GM18870 (cell line): ENCODE results near the gene HSPA8.
"Not testable (repeated sequence)": the region's sequence is repeated elsewhere in the genome, so short reads cannot be mapped to it uniquely, and the experiment has no call there.

Source experiments
- ATAC-seq: cut with Tn5 transposase; IDR thresholded peaks from one replicate; pipeline ENCODE4 v1.9.1; 2021; ENCODE audit warnings: moderate library complexity; ENCODE audit not compliant: unreplicated experiment

The HSPA8 gene

DNA sequence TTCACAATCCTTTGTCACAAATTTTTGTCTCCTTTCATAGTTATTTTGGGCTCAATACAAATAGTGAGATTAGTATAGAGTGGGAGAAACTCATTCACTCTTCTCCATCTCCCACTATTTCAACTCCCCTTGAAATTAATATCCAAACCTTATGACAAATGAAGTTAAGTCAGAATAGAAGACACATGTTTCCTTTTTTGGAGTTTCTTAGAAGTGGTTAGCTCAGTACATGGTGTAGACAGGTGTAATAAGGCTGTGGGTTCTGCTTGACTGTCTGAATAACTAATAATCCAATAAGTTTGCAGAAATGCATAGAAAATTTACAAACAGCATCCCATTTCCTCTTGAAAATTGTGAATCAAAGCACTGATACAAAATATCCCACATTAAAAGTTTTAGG, 10.8 kb upstream of the HSPA8 start:
- no peak for ATAC-seq

DNA sequence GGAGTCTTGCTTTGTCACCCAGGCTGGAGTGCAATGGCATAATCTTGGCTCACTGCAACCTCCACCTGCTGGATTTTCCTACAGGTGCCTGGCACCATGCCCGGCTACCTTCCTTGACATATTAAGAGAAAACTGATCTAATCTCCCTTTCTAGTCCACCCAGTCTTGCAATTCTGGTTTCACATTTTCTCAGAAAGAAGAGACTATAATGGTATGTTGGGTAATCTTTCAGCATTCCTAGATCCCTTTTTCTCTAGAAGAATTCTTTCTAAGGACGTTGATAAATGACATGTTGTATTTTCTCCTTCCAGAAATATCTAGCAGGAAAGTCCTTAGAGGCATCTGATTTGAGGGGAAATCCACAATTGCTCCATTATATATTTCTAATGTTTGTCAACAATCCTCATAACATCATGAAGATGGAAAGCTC, 10.4 kb upstream of the HSPA8 start:
- ATAC-seq, result no peak

DNA sequence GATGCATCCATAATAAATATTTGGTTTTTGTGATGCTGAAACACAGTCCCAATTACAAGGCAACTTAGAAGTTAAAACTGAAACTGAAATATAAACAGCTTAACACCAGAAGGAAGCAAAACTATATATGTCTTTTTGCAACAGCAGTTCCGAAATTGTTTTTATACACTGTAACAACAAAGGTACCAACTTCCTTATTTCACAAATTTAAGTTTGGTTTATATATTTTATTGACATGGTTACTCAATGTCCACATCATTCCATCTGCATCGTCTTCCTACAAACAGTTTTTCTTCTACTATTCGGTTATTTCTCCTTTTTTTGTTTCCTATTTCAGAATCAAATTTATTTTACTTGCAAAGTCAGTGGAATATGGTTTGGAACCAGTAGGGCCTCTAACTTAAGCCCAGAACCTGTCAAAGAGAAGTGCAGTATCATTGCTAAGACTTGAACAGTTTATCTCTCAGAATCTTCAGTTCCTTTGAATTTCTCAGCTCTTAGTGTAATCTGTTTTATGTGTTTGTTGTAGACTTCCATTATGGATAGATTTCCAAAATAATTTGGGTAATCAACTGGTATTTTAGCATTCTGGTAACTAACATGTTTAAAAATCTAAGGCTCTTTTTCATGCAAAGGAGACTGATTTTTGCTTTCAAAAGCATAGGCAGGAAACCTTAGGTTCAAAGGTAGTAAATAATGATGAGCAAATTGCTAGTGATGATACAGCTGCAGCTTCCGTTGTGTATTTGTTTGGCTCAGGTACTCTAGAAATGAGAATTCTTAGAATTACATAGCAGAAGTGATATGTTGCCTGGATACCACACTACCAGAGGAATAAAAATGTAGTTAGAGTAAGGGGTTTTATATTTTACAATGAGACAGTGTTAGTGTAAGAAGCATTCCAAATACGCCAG, 8.2 kb upstream of the HSPA8 start:
- ATAC-seq, result peak; percentile 73

DNA sequence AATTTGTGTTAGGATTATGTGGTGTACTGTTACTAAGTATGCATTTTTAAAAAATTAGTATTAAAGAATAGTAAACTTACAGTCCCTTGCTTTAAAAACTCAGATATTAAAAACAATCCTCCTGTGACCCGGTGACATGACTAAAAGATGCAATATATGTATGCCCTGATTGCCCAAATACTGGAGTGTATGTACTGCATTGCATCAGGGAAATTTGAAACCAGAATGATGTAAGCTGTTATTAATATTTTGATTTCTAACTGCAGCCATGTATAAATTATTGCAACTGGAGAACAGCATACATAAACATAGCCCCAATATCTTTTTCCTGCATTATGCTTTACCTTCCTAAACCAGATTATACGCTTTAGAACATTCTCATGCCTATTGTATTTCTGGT, 3.7 kb upstream of the HSPA8 start:
- ATAC-seq, result no peak

- no peak for ATAC-seq
Measured at GRCh38 chr11:123063826-123064657, 2.1 kb upstream of the HSPA8 start.

GRCh38 chr11:123062892-123063825, 1.2 kb upstream of the HSPA8 start:
- no peak for ATAC-seq

DNA sequence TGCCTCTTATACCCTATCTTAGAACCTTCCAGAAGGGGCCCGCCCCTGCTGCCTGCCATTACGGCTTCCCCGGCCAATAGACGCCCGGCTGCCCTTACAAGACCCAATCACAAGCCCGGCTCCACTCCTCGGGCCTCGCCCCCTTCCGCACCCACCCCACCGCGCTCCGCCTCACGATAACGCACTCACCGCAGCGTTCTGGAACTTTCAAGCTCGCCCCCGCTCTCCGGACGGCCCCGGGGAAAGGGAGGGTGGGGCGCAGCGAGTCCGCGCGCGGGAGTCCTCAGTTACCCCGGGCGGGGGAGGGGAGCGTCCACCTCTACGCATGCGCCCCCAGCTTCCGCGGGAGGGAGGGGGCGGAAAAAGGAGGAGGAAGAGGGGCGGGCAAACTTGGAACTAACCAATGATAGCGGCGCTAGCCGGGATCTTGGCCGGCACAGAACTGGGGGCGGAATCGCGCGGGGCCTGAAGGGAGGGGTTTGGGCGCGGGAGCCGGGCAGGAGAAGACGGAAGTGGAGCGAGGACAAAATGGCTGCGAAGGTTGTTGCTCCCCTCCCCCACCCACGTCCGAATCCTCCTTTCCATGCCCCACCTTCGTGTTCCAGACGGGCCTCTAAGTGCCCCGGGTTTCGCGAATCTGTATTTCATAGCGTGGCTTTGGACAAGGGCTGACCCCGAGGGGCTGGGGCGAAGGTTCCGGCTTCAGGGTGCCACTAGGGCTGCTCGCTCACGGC, 389 bp upstream of the HSPA8 start:
- ATAC-seq, result peak; percentile 83

DNA sequence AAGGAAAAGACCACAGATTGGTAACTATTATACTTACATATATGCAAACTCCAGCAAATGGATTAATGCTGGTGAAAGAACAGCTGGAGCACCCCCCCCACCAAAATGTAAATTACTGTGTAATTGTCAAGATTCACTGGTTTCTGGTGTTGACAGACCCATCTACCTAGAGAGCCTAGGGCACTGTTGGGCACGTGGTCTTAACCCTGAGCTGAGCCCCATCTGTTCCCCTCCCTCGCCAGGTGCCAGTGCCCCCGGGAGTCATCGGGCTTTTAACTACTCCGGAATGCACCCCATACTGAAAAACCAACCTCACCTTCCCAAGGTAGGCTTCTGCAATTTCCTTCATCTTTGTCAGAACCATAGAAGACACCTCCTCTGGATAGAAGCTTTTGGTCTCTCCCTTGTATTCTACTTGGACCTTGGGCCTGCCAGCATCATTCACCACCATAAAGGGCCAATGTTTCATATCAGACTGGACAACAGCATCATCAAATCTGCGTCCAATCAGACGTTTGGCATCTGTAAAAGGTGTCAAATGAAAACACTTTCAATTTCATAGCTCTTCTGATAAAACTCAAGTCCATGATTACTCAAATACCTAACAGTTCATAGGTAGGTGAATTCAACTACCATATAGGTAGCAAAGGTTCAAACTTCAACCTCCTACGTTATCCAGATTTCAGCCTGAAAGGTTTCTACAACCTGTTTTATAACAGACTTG, 1.5 kb downstream of the HSPA8 start:
- no peak for ATAC-seq

DNA sequence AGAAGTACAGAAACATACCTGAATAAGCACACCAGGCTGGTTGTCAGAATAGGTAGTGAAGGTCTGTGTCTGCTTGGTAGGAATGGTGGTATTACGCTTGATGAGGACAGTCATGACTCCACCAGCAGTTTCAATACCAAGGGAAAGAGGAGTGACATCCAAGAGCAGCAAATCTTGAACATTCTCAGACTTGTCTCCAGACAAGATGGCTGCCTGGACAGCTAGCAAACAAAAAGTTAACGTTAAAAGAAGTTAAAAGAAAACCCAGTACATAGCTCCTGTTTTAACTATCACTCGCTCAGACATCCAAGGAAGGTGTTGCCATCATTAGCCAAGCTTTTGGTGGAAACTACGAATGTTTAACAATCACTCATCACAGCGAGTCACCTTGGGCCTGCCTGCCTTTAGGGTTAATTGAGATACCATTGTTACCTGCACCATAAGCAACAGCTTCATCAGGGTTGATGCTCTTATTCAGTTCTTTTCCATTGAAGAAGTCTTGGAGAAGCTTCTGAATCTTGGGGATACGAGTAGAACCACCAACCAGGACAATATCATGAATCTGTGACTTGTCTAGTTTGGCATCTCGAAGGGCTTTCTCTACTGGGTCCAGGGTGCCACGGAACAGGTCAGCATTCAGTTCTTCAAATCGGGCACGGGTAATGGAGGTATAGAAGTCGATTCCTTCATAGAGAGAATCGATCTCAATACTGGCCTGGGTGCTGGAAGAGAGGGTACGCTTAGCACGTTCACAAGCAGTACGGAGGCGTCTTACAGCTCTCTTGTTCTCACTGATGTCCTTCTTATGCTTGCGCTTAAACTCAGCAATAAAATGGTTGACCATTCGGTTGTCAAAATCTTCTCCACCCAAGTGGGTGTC, 2.7 kb downstream of the HSPA8 start:
- not testable (repeated sequence) for ATAC-seq

- no peak for ATAC-seq
Measured at GRCh38 chr11:123057661-123058305, 4.2 kb downstream of the HSPA8 start.

DNA sequence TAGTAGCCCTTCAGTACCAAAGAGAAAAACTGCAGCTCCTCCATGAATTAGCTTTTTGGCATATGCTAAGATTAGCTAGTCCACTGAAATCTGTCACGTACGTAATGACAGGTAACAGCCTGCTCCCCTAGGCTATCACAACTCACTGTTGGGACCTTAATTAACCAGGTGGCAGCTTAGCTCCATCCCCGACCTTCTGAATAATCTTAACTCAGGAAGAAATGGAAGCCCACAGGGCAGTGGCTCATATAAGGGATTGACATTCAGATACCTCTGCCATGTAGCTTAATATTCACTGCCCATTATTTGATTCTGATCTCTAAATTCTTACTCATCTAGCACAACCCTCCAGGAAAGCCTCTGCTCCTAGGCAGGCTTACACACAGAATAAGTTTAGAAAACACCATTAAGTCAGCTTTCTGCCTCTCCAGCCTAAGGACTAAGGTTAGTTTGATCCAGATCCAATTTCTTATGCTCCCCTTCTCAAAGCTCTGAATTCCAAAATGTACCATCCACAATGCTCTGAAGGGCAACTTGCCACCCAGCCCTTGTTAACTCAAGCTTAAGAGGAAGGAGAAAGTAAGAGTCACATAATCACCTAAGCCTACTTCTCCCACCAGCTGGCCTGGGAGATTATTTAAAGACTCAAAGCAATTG, 5.0 kb downstream of the HSPA8 start:
- ATAC-seq, result no peak

DNA sequence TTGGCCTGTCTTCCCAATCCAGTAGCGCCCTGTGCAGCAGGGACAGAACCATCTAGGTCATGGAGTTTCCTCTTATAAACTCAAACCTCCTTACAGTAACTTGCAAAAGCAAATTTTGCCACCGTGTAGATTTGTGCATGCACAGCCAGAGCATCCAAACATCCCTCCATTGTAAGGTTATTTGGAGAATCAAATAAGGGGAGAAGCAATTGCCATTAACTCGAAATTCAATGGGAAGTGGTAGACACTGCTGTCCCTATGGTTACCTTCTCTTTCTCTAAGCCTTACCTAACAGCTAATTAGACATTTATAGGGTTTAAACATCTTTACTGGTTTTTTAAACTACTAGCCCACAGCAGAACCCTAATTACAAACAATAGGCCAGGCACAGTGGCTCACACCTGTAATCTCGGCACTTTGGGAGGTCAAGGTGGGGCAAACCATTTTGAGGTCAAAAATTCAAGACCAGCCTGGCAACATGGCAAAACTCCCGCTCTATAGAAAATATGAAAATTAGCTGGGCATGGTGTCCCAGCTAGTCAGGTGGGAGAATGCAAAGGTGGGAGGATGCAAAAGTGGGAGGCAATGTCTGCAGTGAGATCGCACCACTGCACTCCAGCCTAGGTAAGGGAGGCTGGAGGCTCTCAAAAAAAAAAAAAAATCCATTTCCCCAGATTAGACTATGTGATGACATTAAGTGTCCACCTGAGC, 6.6 kb downstream of the HSPA8 start:
- ATAC-seq, result no peak

- peak; percentile 71 for ATAC-seq
Measured at GRCh38 chr11:123054301-123055065, 7.5 kb downstream of the HSPA8 start.

- ATAC-seq, result no peak
Measured at GRCh38 chr11:123052901-123053721, 8.8 kb downstream of the HSPA8 start.

- ATAC-seq, result no peak
Measured at GRCh38 chr11:123051634-123052033, 10.3 kb downstream of the HSPA8 start.
